Measurements from ENCODE around the gene VAV3. TPM values are rescaled to one million over a fixed set of nuclear protein-coding genes. Genes with fewer than 3 reads are reported as not detected.

Gene VAV3
- total RNA-seq, 2 experiments from 2014 or later = 5.5 to 5.6 TPM

GRCh38 chr1:107748531-107748930 lies 216.4 kb downstream of the VAV3 start:
- Mint-ChIP-seq H3K36me3 (ENCODE audit: low read depth) (peaks cover 4% of the 10 kb centered on the region), H3K27ac (no peak overlapping the region), H3K4me3 (no peak overlapping the region), H3K4me1 (ENCODE audit: low read depth) (no peaks in the 10 kb centered on the region), H3K9me3 (no peaks in the 10 kb centered on the region), H3K27me3 (no peaks in the 10 kb centered on the region)
- ChIA-PET CTCF (no interaction called here), POLR2A (no interaction called here)
- DNase-seq (no peak), ATAC-seq (ENCODE audit: poor library complexity) (no peak)
- no peaks in the 10 kb centered on the region for H3K9me3 ChIP-seq (ENCODE audit: control insufficient read depth in 1 of 2, insufficient read depth in 1 of 2, low read length in 2 of 2)
- TF ChIP-seq CTCF (IDR thresholded peaks at IDR 0.05) = no peak
- no peaks in the 10 kb centered on the region for H3K36me3 ChIP-seq (ENCODE audit: insufficient read depth, low read length)
- no peaks in the 10 kb centered on the region for H3K27me3 ChIP-seq (ENCODE audit: control insufficient read depth in 1 of 2, insufficient read depth in 2 of 2, low read length in 2 of 2)
- H3K4me3 ChIP-seq (ENCODE audit: low read length) = no peak overlapping the region
- intact Hi-C loops (cut with DNase I, micrococcal nuclease) = no loop called here
- H3K27ac ChIP-seq (ENCODE audit: low read depth in 1 of 2, low read length in 2 of 2) = no peak overlapping the region
- H3K4me1 ChIP-seq (ENCODE audit: insufficient read depth, low read length) = no peaks in the 10 kb centered on the region

- Mint-ChIP-seq H3K4me3 (no peak overlapping the region), H3K27me3 (no peaks in the 10 kb centered on the region), H3K27ac (no peak overlapping the region), H3K36me3 (ENCODE audit: low read depth) (peaks cover 5% of the 10 kb centered on the region), H3K4me1 (ENCODE audit: low read depth) (no peaks in the 10 kb centered on the region), H3K9me3 (no peaks in the 10 kb centered on the region)
- ChIA-PET POLR2A (no interaction called here), CTCF (no interaction called here)
- DNase-seq (no peak), ATAC-seq (ENCODE audit: poor library complexity) (no peak)
- Histone ChIP-seq H3K27ac (ENCODE audit: low read depth in 1 of 2, low read length in 2 of 2) (no peak overlapping the region), H3K4me3 (ENCODE audit: low read length) (no peak overlapping the region), H3K4me1 (ENCODE audit: insufficient read depth, low read length) (no peaks in the 10 kb centered on the region), H3K9me3 (ENCODE audit: control insufficient read depth in 1 of 2, insufficient read depth in 1 of 2, low read length in 2 of 2) (no peaks in the 10 kb centered on the region), H3K27me3 (ENCODE audit: control insufficient read depth in 1 of 2, insufficient read depth in 2 of 2, low read length in 2 of 2) (no peaks in the 10 kb centered on the region), H3K36me3 (ENCODE audit: insufficient read depth, low read length) (no peaks in the 10 kb centered on the region)
- intact Hi-C loops (cut with DNase I, micrococcal nuclease) = no loop called here
- TF ChIP-seq CTCF (IDR thresholded peaks at IDR 0.05) = no peak
Measured at GRCh38 chr1:107741242-107741641, 223.7 kb downstream of the VAV3 start.

DNA sequence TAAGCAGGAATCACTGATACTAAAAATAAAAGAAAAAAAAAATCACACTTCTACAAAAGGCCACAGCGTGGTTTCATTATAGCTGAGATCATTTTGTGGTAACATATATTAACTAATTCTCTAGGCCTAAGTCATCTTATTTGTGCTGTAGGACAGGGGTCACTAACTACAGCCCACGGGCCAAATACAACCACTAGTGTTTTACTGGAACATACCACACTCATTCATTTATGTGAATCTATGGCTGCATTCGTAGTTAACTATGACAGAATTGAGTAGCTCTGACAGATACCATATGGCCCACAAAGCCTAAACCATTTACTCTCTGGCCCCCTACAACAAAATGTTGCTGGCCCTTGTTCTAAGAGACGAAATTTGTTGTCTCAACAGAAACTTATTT lies 224.4 kb downstream of the VAV3 start:
- Histone ChIP-seq H3K27ac (ENCODE audit: low read depth in 1 of 2, low read length in 2 of 2) (no peak overlapping the region), H3K9me3 (ENCODE audit: control insufficient read depth in 1 of 2, insufficient read depth in 1 of 2, low read length in 2 of 2) (no peaks in the 10 kb centered on the region), H3K36me3 (ENCODE audit: insufficient read depth, low read length) (no peaks in the 10 kb centered on the region), H3K27me3 (ENCODE audit: control insufficient read depth in 1 of 2, insufficient read depth in 2 of 2, low read length in 2 of 2) (no peaks in the 10 kb centered on the region), H3K4me3 (ENCODE audit: low read length) (no peak overlapping the region), H3K4me1 (ENCODE audit: insufficient read depth, low read length) (no peaks in the 10 kb centered on the region)
- intact Hi-C loops (cut with DNase I, micrococcal nuclease) = no loop called here
- H3K4me1 Mint-ChIP-seq (ENCODE audit: low read depth) = no peaks in the 10 kb centered on the region
- DNase-seq (no peak), ATAC-seq (ENCODE audit: poor library complexity) (no peak)
- POLR2A ChIA-PET = no interaction called here
- CTCF ChIA-PET = no interaction called here
- H3K9me3 Mint-ChIP-seq = no peaks in the 10 kb centered on the region
- H3K36me3 Mint-ChIP-seq (ENCODE audit: low read depth) = peaks cover 5% of the 10 kb centered on the region
- H3K27ac Mint-ChIP-seq = no peak overlapping the region
- H3K27me3 Mint-ChIP-seq = no peaks in the 10 kb centered on the region
- TF ChIP-seq CTCF (IDR thresholded peaks at IDR 0.05) = no peak
- no peak overlapping the region for H3K4me3 Mint-ChIP-seq

Measured in CD4-positive, alpha-beta T cell (primary cell).